HUDEP-2 (cell line): ENCODE results near the gene CAB39.

Source experiments
- DNase-seq, 76 experiments: peaks; one replicate each; lab custom pipeline; 2025; ENCODE audit not compliant: unreplicated experiment in 76 of 76; lab: John Stamatoyannopoulos, UW

Gene CAB39

GRCh38 chr2:230811508-230811907, 98.9 kb downstream of the CAB39 start:
- no peak for DNase-seq

- no peak for DNase-seq
These were observed 99.4 kb downstream of the CAB39 start for GRCh38 chr2:230812033-230812432.

DNA sequence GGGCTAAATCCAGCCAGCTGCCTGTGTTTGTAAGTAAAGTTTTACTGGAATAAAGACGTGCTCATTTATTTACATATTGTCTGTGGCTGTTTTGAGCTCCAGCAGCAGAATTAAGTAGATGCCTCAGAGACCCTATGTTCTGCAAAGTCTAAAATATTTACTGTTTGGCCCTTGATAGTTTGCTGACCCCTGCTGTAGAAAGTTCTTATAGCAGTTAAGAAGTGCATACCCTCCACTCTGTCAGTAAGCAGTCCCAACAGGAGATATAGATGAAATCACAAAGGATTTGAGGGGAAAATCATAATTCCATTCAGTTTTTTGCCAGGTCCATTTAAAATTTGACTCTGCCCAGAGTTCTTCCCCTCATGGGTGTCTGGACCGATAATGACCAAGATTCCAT, 102.0 kb downstream of the CAB39 start:
- DNase-seq, result peak in 2 of 76 experiments; percentile 9 to 13

GRCh38 chr2:230815088-230815487, 102.4 kb downstream of the CAB39 start:
- DNase-seq, result no peak

GRCh38 chr2:230816735-230817134, 104.1 kb downstream of the CAB39 start:
- DNase-seq, result no peak

GRCh38 chr2:230819433-230819832, 106.8 kb downstream of the CAB39 start:
- no peak for DNase-seq

DNA sequence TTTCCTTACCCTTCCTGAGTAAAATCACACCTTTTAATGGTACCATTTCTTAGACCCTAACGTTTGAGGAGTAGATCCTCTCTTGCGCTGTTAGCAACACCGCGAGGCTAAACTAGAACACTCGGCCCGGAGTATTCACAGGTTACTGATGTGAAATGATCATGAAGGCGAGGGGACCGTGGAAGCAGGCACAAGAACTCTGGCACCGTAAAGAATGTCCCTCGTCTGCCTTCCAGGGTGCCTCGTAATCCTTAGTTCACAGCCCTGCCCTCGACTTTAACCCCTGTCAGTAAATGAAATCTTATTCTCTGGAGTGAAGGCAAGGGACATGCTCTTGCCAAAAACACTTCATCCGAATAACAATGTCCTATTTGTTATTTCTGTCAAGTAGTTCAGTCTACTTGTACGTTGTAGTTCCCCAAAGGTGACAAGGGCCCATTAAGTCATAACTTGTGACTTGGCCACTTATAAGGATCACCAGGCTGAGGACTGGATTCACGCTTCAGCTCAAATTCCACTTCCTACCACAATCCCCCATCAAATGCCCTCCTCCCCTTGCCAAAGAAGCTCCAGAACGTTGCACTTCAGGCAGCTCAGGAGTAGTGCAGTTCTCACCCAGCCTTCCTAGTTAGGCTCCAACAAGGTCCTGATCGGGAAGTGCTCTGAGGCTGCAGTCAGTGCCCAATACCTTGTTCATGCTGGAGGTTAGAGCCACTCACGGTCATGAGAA, 108.8 kb downstream of the CAB39 start:
- no peak for DNase-seq

GRCh38 chr2:230821991-230822520, 109.4 kb downstream of the CAB39 start:
- no peak for DNase-seq

- no peak for DNase-seq
These were observed 110.8 kb downstream of the CAB39 start for GRCh38 chr2:230823264-230823964.

- DNase-seq, result peak in 43 of 76 experiments; percentile 4 to 79 (median 46)
These were observed 111.8 kb downstream of the CAB39 start for GRCh38 chr2:230824406-230824978.

- DNase-seq, result no peak
These were observed 112.7 kb downstream of the CAB39 start for GRCh38 chr2:230825354-230825753.

DNA sequence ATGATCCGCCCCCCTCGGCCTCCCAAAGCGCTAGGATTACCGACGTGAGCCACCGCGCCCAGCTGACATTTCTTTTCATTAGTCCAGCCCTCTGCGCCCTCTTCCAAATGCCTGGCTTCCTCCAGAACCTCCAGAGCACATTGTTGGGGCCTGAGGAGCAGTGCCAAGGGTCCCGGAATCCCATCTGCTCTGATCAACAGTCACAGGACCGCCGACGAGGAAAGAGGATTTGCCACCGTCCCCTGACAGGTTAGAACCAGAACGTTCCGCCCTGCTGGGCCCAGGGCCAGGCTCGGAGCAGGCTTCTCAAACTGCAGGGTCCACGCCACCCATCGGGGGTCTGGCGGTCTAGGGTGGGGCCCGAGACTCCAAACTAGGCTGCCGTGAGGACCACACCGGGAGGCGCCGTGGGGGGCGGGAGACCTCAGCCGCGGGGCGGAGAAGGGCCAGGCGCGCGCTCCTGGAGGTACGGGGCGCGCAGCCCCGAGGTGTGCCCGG, 115.2 kb downstream of the CAB39 start:
- no peak for DNase-seq

- DNase-seq, result no peak
These were observed 115.8 kb downstream of the CAB39 start for GRCh38 chr2:230828272-230828961.

DNA sequence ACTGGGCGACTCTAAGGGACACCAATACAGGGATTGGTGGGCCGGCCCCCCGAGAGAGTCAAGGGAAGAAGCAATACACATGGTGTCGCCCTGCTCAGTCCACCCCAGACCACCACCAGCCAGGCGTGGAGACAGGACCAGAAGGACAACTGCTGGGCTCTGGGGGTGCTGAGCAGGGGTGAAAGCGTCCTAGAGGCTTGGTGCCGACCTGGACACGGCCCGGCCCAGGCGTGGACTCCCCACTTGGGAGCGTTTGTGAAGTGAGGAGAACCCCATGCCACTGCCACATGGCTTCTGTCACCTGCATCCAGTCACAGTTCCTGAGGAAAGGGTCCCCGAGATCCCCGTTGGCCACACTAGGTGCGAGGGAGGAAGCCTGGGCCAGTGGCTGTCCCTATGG, 116.7 kb downstream of the CAB39 start:
- DNase-seq, result no peak

- no peak for DNase-seq
These were observed 117.3 kb downstream of the CAB39 start for GRCh38 chr2:230829959-230830358.

DNA sequence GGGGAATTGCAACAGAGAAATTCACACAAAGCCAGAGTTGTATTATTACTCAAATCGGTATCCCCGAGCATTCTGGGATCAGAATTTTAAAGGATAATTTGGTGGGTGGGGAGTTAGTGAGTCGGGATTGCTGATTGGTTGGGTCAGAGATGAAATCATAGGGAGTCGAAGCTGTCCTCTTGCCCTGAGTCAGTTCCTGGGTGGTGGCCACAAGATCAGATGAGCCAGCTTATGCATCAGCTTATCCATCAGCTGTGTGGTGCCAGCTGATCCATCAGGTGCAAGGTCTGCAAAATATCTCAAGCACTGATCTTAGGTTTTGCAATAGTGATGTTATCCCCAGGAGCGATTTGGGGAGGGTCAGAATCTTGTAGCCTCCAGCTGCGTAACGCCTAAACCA, 117.8 kb downstream of the CAB39 start:
- DNase-seq, result no peak

DNA sequence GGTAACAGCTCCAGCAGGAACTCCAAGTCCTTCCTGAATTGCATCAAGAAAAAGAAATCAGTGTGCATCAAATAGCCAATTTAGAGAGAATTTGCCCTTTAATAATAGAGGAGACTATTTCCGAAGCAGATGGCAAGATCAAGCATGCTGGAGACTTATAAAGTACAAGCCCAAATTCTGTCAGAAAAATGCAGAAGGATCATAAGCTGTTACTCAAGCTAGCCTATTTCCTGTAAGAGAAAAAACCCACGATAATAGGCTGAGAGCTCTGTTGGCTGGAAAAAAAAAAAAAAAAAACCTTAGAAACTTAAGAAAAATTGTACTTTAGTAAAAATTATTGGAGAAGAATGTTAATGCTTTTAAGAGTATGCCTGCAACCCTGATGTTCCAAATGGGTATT, 127.7 kb downstream of the CAB39 start:
- no peak for DNase-seq

DNA sequence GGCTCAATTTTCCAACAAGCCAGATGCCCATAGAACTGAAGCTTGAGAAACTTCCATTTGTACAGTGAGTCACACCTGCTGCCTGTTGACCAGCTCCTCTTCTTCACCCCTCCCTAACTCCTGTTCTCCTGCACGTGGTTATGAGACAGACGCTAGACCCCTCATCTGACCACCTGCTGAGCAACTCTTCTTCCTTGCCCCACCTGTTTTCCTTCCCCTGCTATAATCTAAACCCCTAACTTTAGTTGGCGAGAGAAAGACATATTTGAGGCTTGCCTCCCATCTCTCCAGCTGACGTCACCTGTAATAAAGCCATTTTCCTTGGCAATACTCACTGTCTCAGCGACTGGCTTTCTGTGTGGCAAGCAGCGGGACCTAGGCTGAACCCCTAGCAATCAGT, 129.8 kb downstream of the CAB39 start:
- no peak for DNase-seq

DNA sequence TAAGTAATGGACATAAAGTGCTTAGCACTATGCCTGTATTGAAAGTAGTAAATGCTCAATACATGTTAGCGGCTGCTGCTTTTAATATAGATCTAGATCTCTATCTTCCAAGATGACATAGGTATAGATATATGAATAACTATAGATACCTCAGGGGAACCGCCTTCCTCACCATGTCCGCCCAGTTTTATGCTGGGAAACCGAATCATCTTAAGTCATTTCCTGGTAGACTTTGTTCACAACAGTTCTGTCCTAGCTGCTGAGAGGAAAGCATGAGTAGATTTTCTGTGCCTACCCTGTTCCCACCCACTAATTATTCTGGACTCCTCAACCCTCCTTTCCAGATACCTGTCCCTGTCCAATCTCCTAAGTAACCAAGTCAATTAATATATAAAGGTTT, 130.5 kb downstream of the CAB39 start:
- DNase-seq, result no peak

DNA sequence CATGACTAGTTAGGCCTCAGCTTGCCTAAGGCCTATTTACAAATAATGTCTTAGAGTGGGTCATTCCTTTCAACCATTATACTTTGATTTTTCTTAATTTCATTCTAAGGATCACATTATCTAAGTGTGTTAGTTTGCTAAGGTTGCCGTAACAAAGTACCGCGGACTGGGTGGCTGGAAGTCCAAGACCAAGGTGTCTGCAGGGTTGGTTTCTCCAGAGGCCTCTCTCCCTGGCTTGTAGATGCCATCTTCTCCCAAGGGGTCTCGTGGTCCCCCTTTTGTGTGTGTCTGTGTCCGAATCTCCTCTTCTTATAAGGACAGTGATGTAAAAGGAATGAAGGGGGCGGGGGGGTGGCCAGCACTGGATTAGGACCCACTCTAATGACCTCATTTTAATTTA, 133.7 kb downstream of the CAB39 start:
- DNase-seq, result no peak

DNA sequence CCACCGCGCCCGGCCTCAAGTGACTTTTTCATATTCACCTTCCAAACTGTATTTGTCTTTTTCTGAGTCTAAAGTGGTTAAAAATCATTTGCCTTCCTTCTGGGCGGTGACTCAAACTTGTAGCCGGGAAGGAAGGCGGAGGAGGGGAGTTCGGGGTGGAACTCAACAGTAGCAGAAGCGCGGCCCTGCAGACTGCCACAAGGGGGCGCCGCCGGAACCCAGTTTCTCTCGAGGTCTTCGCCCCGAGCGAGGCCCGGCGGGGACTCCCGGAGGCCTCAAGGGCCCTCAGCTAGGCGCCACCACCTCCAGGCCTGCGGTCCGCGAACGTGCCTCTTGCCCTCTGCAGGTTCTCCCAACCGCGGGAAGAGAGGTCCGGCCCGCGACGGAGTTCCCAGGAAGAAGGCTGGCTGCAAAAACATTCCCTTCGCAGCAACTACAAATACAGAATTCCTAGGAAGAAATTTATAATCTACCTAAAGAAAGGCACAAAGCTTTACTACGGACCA, 135.3 kb downstream of the CAB39 start:
- DNase-seq, result peak in 73 of 76 experiments; percentile 9 to 83 (median 63)
